GM19023 (cell line): ENCODE measurements around the gene NTN5.
"Not testable (repeated sequence)": the region's sequence is repeated elsewhere in the genome, so short reads cannot be mapped to it uniquely, and the experiment has no call there.

Experiments used
- ATAC-seq: cut with Tn5 transposase; IDR thresholded peaks from one replicate; pipeline ENCODE4 v1.9.1; 2021; ENCODE audit warnings: mild to moderate bottlenecking, moderate library complexity; ENCODE audit not compliant: unreplicated experiment

NTN5 gene

GRCh38 chr19:48670699-48671445 lies 1.9 kb downstream of the NTN5 start:
- ATAC-seq: no peak

- no peak for ATAC-seq
Observed at GRCh38 chr19:48669903-48670668, 2.7 kb downstream of the NTN5 start.

- no peak for ATAC-seq
Observed at GRCh38 chr19:48668761-48669160, 4.1 kb downstream of the NTN5 start.

- ATAC-seq: no peak
Observed at GRCh38 chr19:48668332-48668731, 4.5 kb downstream of the NTN5 start.

GRCh38 chr19:48665786-48666185 lies 7.0 kb downstream of the NTN5 start:
- ATAC-seq: no peak

GRCh38 chr19:48664476-48664875 lies 8.3 kb downstream of the NTN5 start:
- no peak for ATAC-seq

- no peak for ATAC-seq
Observed at GRCh38 chr19:48663667-48664066, 9.2 kb downstream of the NTN5 start.

GRCh38 chr19:48661711-48662090 lies 11.1 kb downstream of the NTN5 start:
- ATAC-seq: no peak

GRCh38 chr19:48660852-48661710 lies 11.7 kb downstream of the NTN5 start:
- ATAC-seq: peak; percentile 80

- ATAC-seq: no peak
Observed at GRCh38 chr19:48659768-48660167, 13.0 kb downstream of the NTN5 start.

- ATAC-seq: no peak
Observed at GRCh38 chr19:48658483-48658882, 14.3 kb downstream of the NTN5 start.

GRCh38 chr19:48657828-48658227 lies 15.0 kb downstream of the NTN5 start:
- not testable (repeated sequence) for ATAC-seq

GRCh38 chr19:48656840-48657474 lies 15.9 kb downstream of the NTN5 start:
- ATAC-seq: no peak

GRCh38 chr19:48654299-48655059 lies 18.3 kb downstream of the NTN5 start:
- no peak for ATAC-seq

- no peak for ATAC-seq
Observed at GRCh38 chr19:48651683-48652048, 21.2 kb downstream of the NTN5 start.

- no peak for ATAC-seq
Observed at GRCh38 chr19:48650974-48651682, 21.7 kb downstream of the NTN5 start.

- ATAC-seq: no peak
Observed at GRCh38 chr19:48648134-48648533, 24.7 kb downstream of the NTN5 start.

GRCh38 chr19:48646722-48647216 lies 26.0 kb downstream of the NTN5 start:
- no peak for ATAC-seq

- ATAC-seq: peak; percentile 79
Observed at GRCh38 chr19:48646001-48646721, 26.7 kb downstream of the NTN5 start, which contains the start of gene CA11. Gene CA11, minus strand, starts transcription at chr19:48646187. Its CDS starts 555 bp downstream, at chr19:48645632.
